Heart left ventricle (tissue), 13 donors: ENCODE measurements around the gene ZFYVE26.
"Not testable (repeated sequence)": the region's sequence is repeated elsewhere in the genome, so short reads cannot be mapped to it uniquely, and the experiment has no call there.

Experiments
- CTCF ChIP-seq, 12 donors: fragments of 200-600 bp; sonication (generic) in 4 of 12; IDR thresholded peaks; one replicate each; pipeline versions ENCODE4 v1.5.0 to v1.8.0; 2018 to 2022; ENCODE audit warnings: antibody characterized with exemption in 12 of 12, mild to moderate bottlenecking in 5 of 12
- POLR2A ChIP-seq, 2 donors: fragments of 450-650 bp; IDR thresholded peaks; one replicate each; pipeline ENCODE4 v1.6.1; 2017; ENCODE audit warnings: antibody characterized with exemption in 2 of 2, mild to moderate bottlenecking in 2 of 2, moderate library complexity in 2 of 2
- donor health status: ischemic (EF 13 %, LVEDD 7.1; RV severe dilation, severe dysfunction).
- donor health status: DM: no; HTN: yes; CAD: no.
- donor health status: DM: no; HTN: no; CAD: no.
- donor health status: ischemic (EF 25% LVEDD 6.9; RV normal size, moderate dysfunction).
- donor health status: ischemic (EF 25% LVEDD 5.7; RV mildly dilated, moderate dysfunction).
- donor health status: ischemic (EF 35%, LVEDD 5.7; RV mildly dilated, moderate dysfunction).
- donor health status: nonischemic (EF 11% LVEDD 7.7; RV severe dilation, severe dysfunction).
- donor health status: DM: yes; HTN: yes; CAD: no.
- donor health status: PGD.
- donor health status: ischemic (EF 29% LVEDD 5.4; RV normal size, mild dysfunction).
- donor health status: nonischemic (EF 23%, LVEDD 6.1; RV moderate dilation, normal function).

GRCh38 chr14:67719385-67719784, 97.0 kb downstream of the ZFYVE26 start:
- not testable (repeated sequence) for TF ChIP-seq CTCF, POLR2A (IDR thresholded peaks at IDR 0.05)
